Hepatocyte (in vitro differentiated cells): ENCODE data around the gene IL1RAPL1.

Experiments
- CTCF ChIP-seq: fragments of 200-600 bp; sonication (generic); IDR thresholded peaks from 2 replicates; pipeline ENCODE4 v1.5.1; 2016; ENCODE audit warnings: antibody characterized with exemption, mild to moderate bottlenecking; ENCODE audit not compliant: poor library complexity
- EZH2 ChIP-seq: fragments of 200-600 bp; sonication (generic); IDR thresholded peaks from 2 replicates; pipeline ENCODE4 v1.6.1; 2016; ENCODE audit warnings: antibody characterized with exemption, mild to moderate bottlenecking, borderline replicate concordance

- TF ChIP-seq CTCF: no peak
- no peak for TF ChIP-seq EZH2
These were observed 1339.4 kb downstream of the IL1RAPL1 start for GRCh38 chrX:29926659-29927058.
